GM12874 (cell line): Measurements from ENCODE around the gene PGM1.

ENCODE experiments used
- CTCF ChIP-seq: IDR thresholded peaks from 2 replicates; pipeline ENCODE4 v1.5.1; 2011; ENCODE audit warnings: low read depth, mild to moderate bottlenecking, control low read depth, low read length, moderate library complexity; ENCODE audit not compliant: insufficient read depth

PGM1 gene

GRCh38 chr1:63643517-63643916, 50.3 kb downstream of the PGM1 start:
- TF ChIP-seq CTCF, result no peak

GRCh38 chr1:63643926-63644325, 50.7 kb downstream of the PGM1 start:
- TF ChIP-seq CTCF, result no peak

GRCh38 chr1:63645317-63645716, 52.1 kb downstream of the PGM1 start:
- no peak for TF ChIP-seq CTCF

- no peak for TF ChIP-seq CTCF
Observed at GRCh38 chr1:63648689-63649088, 55.5 kb downstream of the PGM1 start.

- TF ChIP-seq CTCF, result no peak
Observed at GRCh38 chr1:63651161-63651701, 58.0 kb downstream of the PGM1 start.

GRCh38 chr1:63653976-63654375, 60.8 kb downstream of the PGM1 start:
- no peak for TF ChIP-seq CTCF

- TF ChIP-seq CTCF, result no peak
Observed at GRCh38 chr1:63659448-63659847, 66.2 kb downstream of the PGM1 start.
